ENCODE results near the gene C5. TPM values are rescaled to one million over a fixed set of nuclear protein-coding genes. Genes with fewer than 3 reads are reported as not detected.

The C5 gene
- total RNA-seq, 5 donors from 2014 or later (not counting 1 experiment from before 2014, with no cell fraction given): 0.90 to 2.4 (median 1.7) TPM

DNA sequence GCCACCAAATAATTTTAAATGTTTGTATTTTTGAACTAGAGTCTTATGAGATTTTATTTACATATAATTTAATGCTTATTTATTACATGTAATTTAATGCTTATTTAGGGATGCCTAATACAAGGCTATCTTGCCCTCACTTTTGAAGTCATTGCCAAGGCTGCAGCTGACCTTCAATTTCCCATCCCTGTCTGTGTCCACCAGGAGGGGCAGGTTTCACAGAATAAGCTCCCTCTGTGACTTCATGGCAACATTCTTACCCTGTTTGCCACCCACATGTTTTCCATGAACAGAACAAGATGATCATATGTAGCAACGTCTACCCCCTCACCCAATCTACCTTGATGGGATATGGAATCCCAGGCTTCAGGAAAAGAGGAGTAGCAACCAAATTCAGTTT lies 27.0 kb downstream of the C5 start:
- H3K9me3 Mint-ChIP-seq: no peaks in the 10 kb centered on the region
- CTCF ChIA-PET: interaction anchor here in 1 of 2 donors (0.5 kb wide), 1 partner anchor 133 kb away, joined by 3 read pairs; no protein-coding TSS in a partner anchor
- H3K4me1 ChIP-seq (ENCODE audit: control insufficient read depth in 1 of 2, extremely low read depth in 1 of 2, insufficient read depth in 2 of 2, low read length in 2 of 2): no peaks in the 10 kb centered on the region
- H3K36me3 ChIP-seq (ENCODE audit: control insufficient read depth in 2 of 2, extremely low read depth in 1 of 2, insufficient read depth in 1 of 2, low read length in 1 of 2): no peaks in the 10 kb centered on the region
- no peak overlapping the region for H3K27ac ChIP-seq (ENCODE audit: low read length)
- H3K27ac Mint-ChIP-seq: no peak overlapping the region
- no peaks in the 10 kb centered on the region for H3K27me3 Mint-ChIP-seq
- no peaks in the 10 kb centered on the region for H3K4me1 Mint-ChIP-seq
- no peak for DNase-seq
- H3K4me3 ChIP-seq (ENCODE audit: control insufficient read depth in 1 of 2, extremely low read depth in 1 of 2, low read length in 1 of 2): no peak overlapping the region
- no peaks in the 10 kb centered on the region for H3K9me3 ChIP-seq
- peaks cover 8% of the 10 kb centered on the region for H3K36me3 Mint-ChIP-seq
- H3K27me3 ChIP-seq (replicated peaks in 1 of 2; ENCODE audit: control insufficient read depth in 2 of 2, extremely low read depth in 1 of 2, insufficient read depth in 2 of 2, low read length in 1 of 2): no peaks in the 10 kb centered on the region
- no peak overlapping the region for H3K4me3 Mint-ChIP-seq
- POLR2A ChIA-PET: no interaction called here
- no CpG with 5 or more reads among the region's 1 CpG for WGBS (ENCODE audit: insufficient coverage)
- no peak for ATAC-seq (replicated peaks in 1 of 4)

DNA sequence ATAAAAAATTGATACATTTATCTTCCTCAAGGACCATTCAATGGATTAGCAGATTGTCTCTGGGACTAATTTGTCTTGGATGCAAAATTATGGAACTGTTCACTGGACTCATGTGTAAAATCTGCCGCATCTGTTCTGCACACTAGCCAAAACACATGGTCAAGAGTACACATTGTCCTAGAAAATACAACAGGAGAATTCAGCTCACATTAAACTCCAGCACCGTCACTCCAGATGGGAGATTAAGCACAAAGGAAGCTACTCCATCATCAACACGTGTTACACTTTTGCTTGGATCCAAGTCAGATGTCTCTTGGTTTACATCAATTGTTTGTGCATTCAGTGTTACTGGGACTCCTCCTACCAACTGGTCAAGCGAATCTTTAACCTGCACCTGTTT lies 28.8 kb downstream of the C5 start:
- ChIA-PET POLR2A (interaction anchor here in 1 of 2 donors (0.6 to 0.7 kb wide), 2 partner anchors 14 to 85 kb away, joined by 3 read pairs; no protein-coding TSS in a partner anchor), CTCF (no interaction called here)

DNA sequence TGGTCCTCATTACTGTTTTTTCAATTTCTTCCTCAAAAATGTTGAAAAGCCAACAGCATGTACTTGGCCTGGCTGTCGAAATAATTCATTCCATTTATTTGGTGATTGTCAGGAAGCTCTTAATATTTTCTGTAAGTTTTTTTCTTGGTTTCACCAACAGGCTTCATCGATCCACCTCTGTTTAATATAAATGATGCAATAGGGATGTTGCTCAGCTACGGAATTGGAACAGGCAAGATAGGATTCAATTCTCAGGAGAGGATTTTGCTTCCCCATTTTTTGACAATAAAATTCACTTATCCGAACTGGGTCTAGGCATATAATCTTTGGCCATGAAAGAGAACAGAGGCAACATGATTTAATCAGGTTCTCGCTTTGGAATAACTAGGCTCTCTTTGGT lies 30.8 kb downstream of the C5 start:
- ATAC-seq (replicated peaks in 1 of 4): no peak
- Mint-ChIP-seq H3K9me3 (no peaks in the 10 kb centered on the region), H3K4me3 (no peak overlapping the region), H3K27me3 (no peaks in the 10 kb centered on the region), H3K4me1 (no peaks in the 10 kb centered on the region), H3K36me3 (no peaks in the 10 kb centered on the region), H3K27ac (no peak overlapping the region)
- Histone ChIP-seq H3K27me3 (replicated peaks in 1 of 2; ENCODE audit: control insufficient read depth in 2 of 2, extremely low read depth in 1 of 2, insufficient read depth in 2 of 2, low read length in 1 of 2) (no peaks in the 10 kb centered on the region), H3K9me3 (no peaks in the 10 kb centered on the region), H3K4me1 (ENCODE audit: control insufficient read depth in 1 of 2, extremely low read depth in 1 of 2, insufficient read depth in 2 of 2, low read length in 2 of 2) (no peaks in the 10 kb centered on the region), H3K4me3 (ENCODE audit: control insufficient read depth in 1 of 2, extremely low read depth in 1 of 2, low read length in 1 of 2) (no peak overlapping the region), H3K36me3 (ENCODE audit: control insufficient read depth in 2 of 2, extremely low read depth in 1 of 2, insufficient read depth in 1 of 2, low read length in 1 of 2) (no peaks in the 10 kb centered on the region), H3K27ac (ENCODE audit: low read length) (no peak overlapping the region)
- ChIA-PET CTCF (no interaction called here), POLR2A (interaction anchor here in 1 of 2 donors (0.6 to 0.7 kb wide), 2 partner anchors 24 to 123 kb away, joined by 5 read pairs; no protein-coding TSS in a partner anchor)
- no CpG with 5 or more reads among the region's 5 CpGs for WGBS (ENCODE audit: insufficient coverage)
- no peak for DNase-seq

More for the DNA sequence above, 28.8 kb downstream of the C5 start:
- no peaks in the 10 kb centered on the region for H3K27me3 Mint-ChIP-seq
- Histone ChIP-seq H3K4me1 (ENCODE audit: control insufficient read depth in 1 of 2, extremely low read depth in 1 of 2, insufficient read depth in 2 of 2, low read length in 2 of 2) (no peaks in the 10 kb centered on the region), H3K27me3 (replicated peaks in 1 of 2; ENCODE audit: control insufficient read depth in 2 of 2, extremely low read depth in 1 of 2, insufficient read depth in 2 of 2, low read length in 1 of 2) (no peaks in the 10 kb centered on the region), H3K27ac (ENCODE audit: low read length) (no peak overlapping the region), H3K4me3 (ENCODE audit: control insufficient read depth in 1 of 2, extremely low read depth in 1 of 2, low read length in 1 of 2) (no peak overlapping the region), H3K36me3 (ENCODE audit: control insufficient read depth in 2 of 2, extremely low read depth in 1 of 2, insufficient read depth in 1 of 2, low read length in 1 of 2) (no peaks in the 10 kb centered on the region), H3K9me3 (no peaks in the 10 kb centered on the region)
- H3K4me1 Mint-ChIP-seq: no peaks in the 10 kb centered on the region
- ATAC-seq (replicated peaks in 1 of 4): no peak
- 87% methylated on average over 2 of the region's 4 CpGs for WGBS (ENCODE audit: insufficient coverage)
- H3K36me3 Mint-ChIP-seq: no peaks in the 10 kb centered on the region
- DNase-seq: no peak
- no peaks in the 10 kb centered on the region for H3K9me3 Mint-ChIP-seq
- no peak overlapping the region for H3K4me3 Mint-ChIP-seq
- no peak overlapping the region for H3K27ac Mint-ChIP-seq

DNA sequence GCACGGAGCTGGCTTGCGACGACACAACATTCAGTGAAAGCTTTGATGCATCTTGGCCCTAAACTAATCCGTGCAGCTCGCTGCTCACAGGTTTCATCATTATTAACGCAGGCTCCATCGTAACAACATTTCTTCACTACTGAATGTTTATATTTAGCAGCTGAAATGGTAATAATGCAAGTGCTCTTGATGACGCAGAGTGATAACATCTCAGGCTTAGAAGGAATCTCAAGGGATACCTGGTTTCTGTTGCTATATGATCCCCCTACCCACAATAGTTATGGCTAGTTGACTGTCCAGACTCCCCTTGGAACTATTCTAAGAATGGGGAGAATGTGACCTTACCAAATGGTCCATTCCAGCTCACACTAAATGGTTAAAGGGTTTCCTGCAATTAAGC lies 36.2 kb downstream of the C5 start:
- DNase-seq (no peak), ATAC-seq (replicated peaks in 1 of 4) (no peak)
- H3K9me3 ChIP-seq: no peaks in the 10 kb centered on the region
- no peak overlapping the region for H3K27ac Mint-ChIP-seq
- H3K27me3 ChIP-seq (replicated peaks in 1 of 2; ENCODE audit: control insufficient read depth in 2 of 2, extremely low read depth in 1 of 2, insufficient read depth in 2 of 2, low read length in 1 of 2): no peaks in the 10 kb centered on the region
- ChIA-PET CTCF (no interaction called here), POLR2A (no interaction called here)
- no peaks in the 10 kb centered on the region for H3K9me3 Mint-ChIP-seq
- H3K4me3 Mint-ChIP-seq: no peak overlapping the region
- H3K4me3 ChIP-seq (ENCODE audit: control insufficient read depth in 1 of 2, extremely low read depth in 1 of 2, low read length in 1 of 2): no peak overlapping the region
- no peaks in the 10 kb centered on the region for H3K4me1 ChIP-seq (ENCODE audit: control insufficient read depth in 1 of 2, extremely low read depth in 1 of 2, insufficient read depth in 2 of 2, low read length in 2 of 2)
- H3K27me3 Mint-ChIP-seq: no peaks in the 10 kb centered on the region
- no peaks in the 10 kb centered on the region for H3K4me1 Mint-ChIP-seq
- 100% methylated on average over 2 of the region's 8 CpGs for WGBS (ENCODE audit: insufficient coverage)
- no peaks in the 10 kb centered on the region for H3K36me3 ChIP-seq (ENCODE audit: control insufficient read depth in 2 of 2, extremely low read depth in 1 of 2, insufficient read depth in 1 of 2, low read length in 1 of 2)
- H3K27ac ChIP-seq (ENCODE audit: low read length): no peak overlapping the region
- H3K36me3 Mint-ChIP-seq: no peaks in the 10 kb centered on the region

DNA sequence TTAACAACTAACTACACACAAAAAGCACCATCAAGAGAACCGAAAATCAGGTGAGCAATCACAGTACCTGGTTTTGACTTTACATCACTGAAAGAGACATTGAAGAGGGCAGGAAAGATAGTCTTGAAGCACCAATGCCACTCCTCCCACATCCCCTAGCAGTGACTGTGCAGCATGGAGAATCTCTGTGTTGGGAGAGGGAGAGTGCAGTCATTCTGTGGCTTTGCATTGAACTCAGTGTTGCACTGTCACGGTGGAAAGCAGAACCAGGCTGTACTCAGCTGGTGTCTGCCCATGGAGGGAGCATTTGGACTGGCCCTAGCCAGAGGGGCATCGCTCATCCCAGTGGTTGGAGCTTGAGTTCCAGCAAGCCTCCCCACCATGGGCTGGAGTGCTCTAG lies 40.4 kb downstream of the C5 start:
- WGBS (ENCODE audit: insufficient coverage): 58% methylated on average over 2 of the region's 3 CpGs
- no peak overlapping the region for H3K4me3 Mint-ChIP-seq
- H3K4me1 Mint-ChIP-seq: no peaks in the 10 kb centered on the region
- ChIA-PET POLR2A (no interaction called here), CTCF (no interaction called here)
- no peak overlapping the region for H3K27ac Mint-ChIP-seq
- DNase-seq (no peak), ATAC-seq (replicated peaks in 1 of 4) (no peak)
- H3K36me3 Mint-ChIP-seq: peaks cover 16% of the 10 kb centered on the region
- no peaks in the 10 kb centered on the region for H3K27me3 ChIP-seq (replicated peaks in 1 of 2; ENCODE audit: control insufficient read depth in 2 of 2, extremely low read depth in 1 of 2, insufficient read depth in 2 of 2, low read length in 1 of 2)
- no peaks in the 10 kb centered on the region for H3K9me3 Mint-ChIP-seq
- H3K27ac ChIP-seq (ENCODE audit: low read length): no peak overlapping the region
- H3K4me1 ChIP-seq (ENCODE audit: control insufficient read depth in 1 of 2, extremely low read depth in 1 of 2, insufficient read depth in 2 of 2, low read length in 2 of 2): no peaks in the 10 kb centered on the region
- H3K9me3 ChIP-seq: no peaks in the 10 kb centered on the region
- H3K27me3 Mint-ChIP-seq: no peaks in the 10 kb centered on the region
- H3K4me3 ChIP-seq (ENCODE audit: control insufficient read depth in 1 of 2, extremely low read depth in 1 of 2, low read length in 1 of 2): no peak overlapping the region
- no peaks in the 10 kb centered on the region for H3K36me3 ChIP-seq (ENCODE audit: control insufficient read depth in 2 of 2, extremely low read depth in 1 of 2, insufficient read depth in 1 of 2, low read length in 1 of 2)

DNA sequence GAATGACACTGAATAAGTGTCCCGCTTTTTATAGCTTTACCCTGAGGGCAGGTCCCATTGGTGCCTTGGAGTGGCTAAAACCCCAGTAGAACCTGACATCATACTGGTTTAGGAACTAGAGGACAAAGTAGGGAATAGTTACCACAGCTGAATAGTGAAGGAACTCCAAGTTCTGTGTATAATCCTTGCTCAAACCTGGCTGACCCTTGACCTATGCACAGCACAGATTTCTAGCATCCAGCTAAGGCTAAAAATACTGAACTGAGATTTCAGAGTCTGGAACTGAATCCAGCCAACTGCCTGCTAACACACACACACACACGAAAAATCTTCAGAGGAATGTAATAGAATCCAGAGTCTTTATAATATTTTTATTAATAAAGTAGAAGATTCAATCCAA lies 50.8 kb downstream of the C5 start:
- no peak overlapping the region for H3K4me3 ChIP-seq (ENCODE audit: control insufficient read depth in 1 of 2, extremely low read depth in 1 of 2, low read length in 1 of 2)
- no peaks in the 10 kb centered on the region for H3K4me1 Mint-ChIP-seq
- no peaks in the 10 kb centered on the region for H3K36me3 ChIP-seq (ENCODE audit: control insufficient read depth in 2 of 2, extremely low read depth in 1 of 2, insufficient read depth in 1 of 2, low read length in 1 of 2)
- no peaks in the 10 kb centered on the region for H3K36me3 Mint-ChIP-seq
- no peak overlapping the region for H3K27ac ChIP-seq (ENCODE audit: low read length)
- ATAC-seq (replicated peaks in 1 of 4) (no peak), DNase-seq (no peak)
- no peaks in the 10 kb centered on the region for H3K9me3 ChIP-seq
- no peaks in the 10 kb centered on the region for H3K27me3 Mint-ChIP-seq
- POLR2A ChIA-PET: no interaction called here
- H3K4me1 ChIP-seq (ENCODE audit: control insufficient read depth in 1 of 2, extremely low read depth in 1 of 2, insufficient read depth in 2 of 2, low read length in 2 of 2): no peaks in the 10 kb centered on the region
- no peaks in the 10 kb centered on the region for H3K9me3 Mint-ChIP-seq
- no CpG with 5 or more reads among the region's 2 CpGs for WGBS (ENCODE audit: insufficient coverage)
- no peaks in the 10 kb centered on the region for H3K27me3 ChIP-seq (replicated peaks in 1 of 2; ENCODE audit: control insufficient read depth in 2 of 2, extremely low read depth in 1 of 2, insufficient read depth in 2 of 2, low read length in 1 of 2)
- H3K4me3 Mint-ChIP-seq: no peak overlapping the region
- no peak overlapping the region for H3K27ac Mint-ChIP-seq
- CTCF ChIA-PET: interaction anchor here in 1 of 2 donors (0.7 kb wide), 1 partner anchor 23 kb away, joined by 3 read pairs; no protein-coding TSS in a partner anchor

DNA sequence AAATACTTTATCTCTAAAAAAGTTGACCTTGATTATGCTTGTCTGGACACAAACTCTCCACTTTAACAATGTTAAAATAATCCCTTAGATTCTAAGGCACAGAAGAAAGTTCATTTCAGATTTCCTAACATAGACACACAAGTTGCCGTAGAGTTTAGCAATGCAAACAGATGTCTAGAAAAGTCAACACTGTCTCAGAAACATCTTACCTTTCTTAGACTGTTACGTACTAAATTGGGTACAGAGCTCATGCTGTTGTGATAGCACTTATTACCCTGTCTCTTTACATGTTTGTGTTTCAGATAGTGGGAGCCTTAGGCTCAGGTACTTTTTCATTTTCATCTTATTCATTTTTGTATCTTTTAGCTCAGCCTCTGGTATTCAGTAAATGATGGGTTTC lies 52.0 kb downstream of the C5 start:
- H3K27ac Mint-ChIP-seq: no peak overlapping the region
- CTCF ChIA-PET: no interaction called here
- POLR2A ChIA-PET: interaction anchor here in 1 of 2 donors (0.5 kb wide), 1 partner anchor 204 kb away, joined by 3 read pairs; no protein-coding TSS in a partner anchor

More for the DNA sequence above, 52.0 kb downstream of the C5 start:
- Histone ChIP-seq H3K4me1 (ENCODE audit: control insufficient read depth in 1 of 2, extremely low read depth in 1 of 2, insufficient read depth in 2 of 2, low read length in 2 of 2) (no peaks in the 10 kb centered on the region), H3K9me3 (no peaks in the 10 kb centered on the region), H3K36me3 (ENCODE audit: control insufficient read depth in 2 of 2, extremely low read depth in 1 of 2, insufficient read depth in 1 of 2, low read length in 1 of 2) (no peaks in the 10 kb centered on the region), H3K27me3 (replicated peaks in 1 of 2; ENCODE audit: control insufficient read depth in 2 of 2, extremely low read depth in 1 of 2, insufficient read depth in 2 of 2, low read length in 1 of 2) (no peaks in the 10 kb centered on the region), H3K27ac (ENCODE audit: low read length) (no peak overlapping the region), H3K4me3 (ENCODE audit: control insufficient read depth in 1 of 2, extremely low read depth in 1 of 2, low read length in 1 of 2) (no peak overlapping the region)
- DNase-seq (no peak), ATAC-seq (replicated peaks in 1 of 4) (no peak)
- H3K4me3 Mint-ChIP-seq: no peak overlapping the region
- no peaks in the 10 kb centered on the region for H3K27me3 Mint-ChIP-seq
- WGBS (ENCODE audit: insufficient coverage): 100% methylated on average over 1 of the region's 2 CpGs
- no peaks in the 10 kb centered on the region for H3K9me3 Mint-ChIP-seq
- H3K36me3 Mint-ChIP-seq: no peaks in the 10 kb centered on the region
- H3K4me1 Mint-ChIP-seq: no peaks in the 10 kb centered on the region
